Motor neuron (in vitro differentiated cells): ENCODE data around the gene STAT1. TPM values are rescaled to one million over a fixed set of nuclear protein-coding genes. Genes with fewer than 3 reads are reported as not detected.

Source experiments
- ATAC-seq, 8 experiments: fragments of 200-7000 bp; cut with Tn5 transposase; replicated peaks in 6 of 8; 2 replicates each; pipeline ENCODE4 v1.8.0; 2021; ENCODE audit warnings: mild to moderate bottlenecking in 8 of 8, moderate library complexity in 8 of 8
- H3K27ac ChIP-seq, 2 donors: fragments of 250-450 bp; sonication (Bioruptor Pico); 2 replicates each; pipeline ENCODE4 v1.9.0; 2021; ENCODE audit warnings: antibody characterized with exemption in 2 of 2, mild to moderate bottlenecking in 2 of 2, moderate library complexity in 1 of 2
- H3K4me1 ChIP-seq, 2 donors: fragments of 250-450 bp; sonication (Bioruptor Pico); replicated peaks in 1 of 2; 2 replicates each; pipeline ENCODE4 v1.6.1; 2021; ENCODE audit warnings: antibody characterized with exemption in 2 of 2, mild to moderate bottlenecking in 2 of 2, moderate library complexity in 1 of 2
- H3K4me3 ChIP-seq, 5 donors: fragments of 250-450 bp; sonication (Bioruptor Pico); 2 replicates each; pipeline ENCODE4 v1.9.0; 2021; ENCODE audit warnings: antibody characterized with exemption in 5 of 5, mild to moderate bottlenecking in 5 of 5, moderate library complexity in 4 of 5
- WGBS, 10 experiments: fragments of 450-650 bp; shearing (Covaris generic); methylation state at CpG; one replicate each; pipeline ENCODE4 v1.0.0; 2022; 5-methylcytosine and 5-hydroxymethylcytosine counted together
- in situ Hi-C, 9 experiments: fragments of 400-800 bp; cut with MboI; loops; one replicate each; pipeline ENCODE4 v1.15.0; 2021; ENCODE audit warnings: low sequenced_read_pairs in 9 of 9, low pct_unique_long_range_greater_than_20kb in 2 of 9; ENCODE audit not compliant: unreplicated experiment in 9 of 9
- total RNA-seq, 8 experiments: library from RNA; unstranded; fragments of 300-600 nt; gene quantifications; 2 replicates each; pipeline versions ENCODE4 v1.2.3 to v1.2.4, GENCODE V29; 2022

Gene STAT1
- total RNA-seq, 8 experiments from 2014 or later: 14.8 to 126 (median 39.0) TPM

- Histone ChIP-seq H3K27ac (no peak overlapping the region), H3K4me1 (no peaks in the 10 kb centered on the region)
Measured at GRCh38 chr2:190922376-190922775, 91.6 kb downstream of the STAT1 start.

GRCh38 chr2:190920085-190920484, 93.9 kb downstream of the STAT1 start:
- no peak for ATAC-seq
- Histone ChIP-seq H3K27ac (no peak overlapping the region), H3K4me1 (no peaks in the 10 kb centered on the region), H3K4me3 (no peak overlapping the region)
- in situ Hi-C loops: no loop called here
- WGBS, 10 experiments: 67 to 100% (median 97%) methylated on average over 3 of the region's 3 CpGs; no CpG with 5 or more reads in 2 of the 10 experiments

More at GRCh38 chr2:190922376-190922775, 91.6 kb downstream of the STAT1 start:
- no peak for ATAC-seq
- in situ Hi-C loops: no loop called here
- 90 to 100% (median 100%) methylated on average over 1 of the region's 1 CpG; no CpG with 5 or more reads in 2 of the 10 experiments for WGBS, 10 experiments
- no peak overlapping the region for H3K4me3 ChIP-seq

Other genes starting within 250 kb of the STAT1 start
- gene GLS, start 133.3 kb downstream of the STAT1 start, total RNA-seq: 100 to 1,000 TPM in 2 of 8 experiments, 10 to 100 TPM in 6; 46.3 to 145 (median 51.4) TPM
- gene STAT4, start 136.8 kb upstream of the STAT1 start, total RNA-seq: 1 to 10 TPM; 1.6 to 5.0 (median 2.7) TPM
- 100 to 1,000 TPM in 1 of 8 experiments, 10 to 100 TPM in 7; 35.6 to 106 (median 51.5) TPM for gene MYO1B, start 231.2 kb upstream of the STAT1 start, total RNA-seq